GM13976 (cell line): Measurements from ENCODE around the gene ABCB9.

Source experiments
- DNase-seq: peaks from one replicate; pipeline ENCODE4 v3.0.0; 2012; ENCODE audit warnings: low spot score
- in situ Hi-C: fragments of 300-500 bp; cut with MboI; formaldehyde crosslinking; loops from one replicate; pipeline ENCODE4 v1.12.0; 2022; ENCODE audit warnings: low sequenced_read_pairs, mixed read lengths, inconsistent platforms; ENCODE audit not compliant: unreplicated experiment
- TF ChIP-seq, protein P1 (sequence below): IDR thresholded peaks from 2 replicates; pipeline ENCODE4 v1.5.1; 2012; ENCODE audit warnings: borderline replicate concordance, mild to moderate bottlenecking; ENCODE audit not compliant: insufficient read depth; ENCODE audit errors: extremely low read depth, missing control alignments, control extremely low read depth

The ABCB9 gene

GRCh38 chr12:122963941-122964265, 2.4 kb downstream of the ABCB9 start:
- no peak for DNase-seq
- in situ Hi-C loops, result no loop called here
- TF ChIP-seq, protein P1, sequence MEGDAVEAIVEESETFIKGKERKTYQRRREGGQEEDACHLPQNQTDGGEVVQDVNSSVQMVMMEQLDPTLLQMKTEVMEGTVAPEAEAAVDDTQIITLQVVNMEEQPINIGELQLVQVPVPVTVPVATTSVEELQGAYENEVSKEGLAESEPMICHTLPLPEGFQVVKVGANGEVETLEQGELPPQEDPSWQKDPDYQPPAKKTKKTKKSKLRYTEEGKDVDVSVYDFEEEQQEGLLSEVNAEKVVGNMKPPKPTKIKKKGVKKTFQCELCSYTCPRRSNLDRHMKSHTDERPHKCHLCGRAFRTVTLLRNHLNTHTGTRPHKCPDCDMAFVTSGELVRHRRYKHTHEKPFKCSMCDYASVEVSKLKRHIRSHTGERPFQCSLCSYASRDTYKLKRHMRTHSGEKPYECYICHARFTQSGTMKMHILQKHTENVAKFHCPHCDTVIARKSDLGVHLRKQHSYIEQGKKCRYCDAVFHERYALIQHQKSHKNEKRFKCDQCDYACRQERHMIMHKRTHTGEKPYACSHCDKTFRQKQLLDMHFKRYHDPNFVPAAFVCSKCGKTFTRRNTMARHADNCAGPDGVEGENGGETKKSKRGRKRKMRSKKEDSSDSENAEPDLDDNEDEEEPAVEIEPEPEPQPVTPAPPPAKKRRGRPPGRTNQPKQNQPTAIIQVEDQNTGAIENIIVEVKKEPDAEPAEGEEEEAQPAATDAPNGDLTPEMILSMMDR, result no peak

- no peak for DNase-seq
- in situ Hi-C loops, result no loop called here
- TF ChIP-seq, protein P1, result no peak
These were observed 4.5 kb downstream of the ABCB9 start for GRCh38 chr12:122961531-122962329.

GRCh38 chr12:122960193-122960569, 6.1 kb downstream of the ABCB9 start:
- in situ Hi-C loops, result no loop called here
- TF ChIP-seq, protein P1, result no peak
- DNase-seq, result no peak

DNA sequence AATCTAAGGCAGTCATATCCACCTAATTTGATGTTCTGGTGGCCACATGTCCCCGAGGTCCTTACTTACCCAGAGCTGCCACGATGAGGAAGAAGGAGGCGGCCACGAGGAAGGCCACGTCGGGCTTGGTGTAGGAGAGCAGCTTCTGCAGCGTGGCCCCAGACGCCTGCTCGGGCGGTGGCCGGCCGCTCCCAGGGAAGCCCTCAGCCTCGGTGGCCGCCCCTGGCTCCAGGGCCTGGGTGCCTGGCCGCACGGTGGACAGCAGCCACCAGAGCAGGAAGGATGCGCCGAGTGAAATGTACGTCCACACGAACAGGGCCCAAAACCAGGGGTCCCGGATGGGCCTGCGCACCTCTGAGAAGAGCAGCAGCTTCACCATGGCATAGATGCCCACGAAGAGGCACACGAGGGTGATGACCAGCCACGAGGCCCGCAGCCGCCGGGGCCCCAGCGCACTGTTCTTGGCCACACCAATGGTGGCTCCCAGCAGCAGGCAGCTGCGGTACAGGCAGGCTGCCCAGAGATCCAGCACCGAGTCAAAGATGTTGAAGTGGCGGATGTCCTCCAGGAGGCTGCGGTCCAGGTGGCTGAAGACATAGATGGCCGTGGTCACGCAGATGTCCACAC, 6.6 kb downstream of the ABCB9 start:
- no peak for DNase-seq
- in situ Hi-C loops, result no loop called here
- TF ChIP-seq, protein P1, result no peak

DNA sequence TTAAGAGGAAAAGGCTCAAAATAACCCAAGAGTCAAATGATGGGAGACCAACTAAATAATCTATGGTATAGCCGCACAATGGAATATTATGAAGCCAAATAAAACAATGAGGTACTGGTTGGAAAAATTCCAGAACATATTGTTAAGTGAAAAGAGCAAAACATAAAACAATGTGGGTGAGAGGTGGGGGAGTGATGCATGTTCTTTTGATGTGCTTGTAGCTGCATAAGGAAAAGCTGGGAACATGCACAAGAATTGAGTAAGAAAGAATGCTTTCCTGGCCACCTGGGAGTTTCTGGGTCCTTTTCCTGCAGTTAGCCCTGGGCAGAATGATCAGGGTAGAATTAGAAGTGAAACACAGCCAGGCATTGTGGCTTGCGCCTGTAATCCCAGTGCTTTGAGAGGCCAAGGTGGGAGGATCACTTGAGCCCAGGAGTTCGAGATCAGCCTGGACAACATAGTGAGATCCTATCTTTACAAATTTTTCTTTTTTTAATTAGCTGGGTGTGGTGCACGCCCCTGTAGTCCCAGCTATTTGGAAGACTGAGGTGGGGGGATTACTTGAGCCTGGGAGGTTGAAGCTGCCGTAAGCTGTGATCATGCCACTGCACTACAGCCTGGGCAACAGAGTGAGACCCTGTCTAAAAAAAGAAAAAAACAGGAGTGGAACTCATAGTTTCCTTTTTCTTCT, 7.9 kb downstream of the ABCB9 start:
- TF ChIP-seq, protein P1, result no peak
- DNase-seq, result no peak
- in situ Hi-C loops, result no loop called here

GRCh38 chr12:122956035-122956434, 10.2 kb downstream of the ABCB9 start:
- no peak for DNase-seq
- TF ChIP-seq, protein P1, result no peak
- in situ Hi-C loops, result no loop called here
